Measurements from ENCODE around the gene FRMD4A.
"Not testable (repeated sequence)": the region's sequence is repeated elsewhere in the genome, so short reads cannot be mapped to it uniquely, and the experiment has no call there.

The FRMD4A gene

GRCh38 chr10:13896146-13896545, 434.6 kb downstream of the FRMD4A start:
- H3K4me2 ChIP-seq (ENCODE audit: insufficient read depth, low read length, poor library complexity, severe bottlenecking); H4K8ac ChIP-seq (ENCODE audit: low read depth, low read length); H2AFZ ChIP-seq (ENCODE audit: low read length); H3K18ac ChIP-seq (ENCODE audit: low read length); H3K14ac ChIP-seq (ENCODE audit: low read length); H3K23ac ChIP-seq (ENCODE audit: low read depth, low read length, poor library complexity); H3K4me1 ChIP-seq (ENCODE audit: control insufficient read depth in 2 of 2, insufficient read depth in 1 of 2, low read depth in 1 of 2, low read length in 2 of 2); H2BK120ac ChIP-seq (ENCODE audit: low read depth, low read length); H2BK15ac ChIP-seq (ENCODE audit: low read length); H3K9ac ChIP-seq (ENCODE audit: low read depth, low read length, poor library complexity); H3K27me3 ChIP-seq (ENCODE audit: control insufficient read depth in 3 of 3, insufficient read depth in 3 of 3, low read depth in 1 of 3, low read length in 3 of 3); H3K9me3 ChIP-seq (replicated peaks in 1 of 2; ENCODE audit: control insufficient read depth in 2 of 2, insufficient read depth in 1 of 2, low read depth in 1 of 2, low read length in 2 of 2); H2BK5ac ChIP-seq (ENCODE audit: low read length); H3K27ac ChIP-seq (replicated peaks; ENCODE audit: low read length); H3K4me3 ChIP-seq (ENCODE audit: low read length in 2 of 2); H4K91ac ChIP-seq (ENCODE audit: low read depth, low read length, poor library complexity); H3K79me1 ChIP-seq (ENCODE audit: low read depth, low read length); H3K4ac ChIP-seq (ENCODE audit: low read length); DNase-seq (ENCODE audit: low spot score); H3K36me3 ChIP-seq (replicated peaks in 1 of 2; ENCODE audit: control insufficient read depth in 2 of 2, insufficient read depth in 2 of 2, low read length in 2 of 2); H2AK5ac ChIP-seq (ENCODE audit: low read depth, low read length); H2BK12ac ChIP-seq (ENCODE audit: low read length): not testable (repeated sequence)
- no CpG with 5 or more reads among the region's 1 CpG for WGBS, 2 donors (ENCODE audit: extremely low coverage in 2 of 2, insufficient read length in 2 of 2, insufficient replicate concordance in 1 of 2)

GRCh38 chr10:13894412-13895093, 436.2 kb downstream of the FRMD4A start:
- no peak overlapping the region for H4K8ac ChIP-seq (ENCODE audit: low read depth, low read length)
- H3K4me2 ChIP-seq (ENCODE audit: insufficient read depth, low read length, poor library complexity, severe bottlenecking), result no peak overlapping the region
- DNase-seq (ENCODE audit: low spot score), result no peak
- no peak overlapping the region for H3K9ac ChIP-seq (ENCODE audit: low read depth, low read length, poor library complexity)
- H3K36me3 ChIP-seq (replicated peaks in 1 of 2; ENCODE audit: control insufficient read depth in 2 of 2, insufficient read depth in 2 of 2, low read length in 2 of 2), result no peaks in the 10 kb centered on the region
- H2BK120ac ChIP-seq (ENCODE audit: low read depth, low read length), result no peak overlapping the region
- H2AK5ac ChIP-seq (ENCODE audit: low read depth, low read length), result no peak overlapping the region
- H2AFZ ChIP-seq (ENCODE audit: low read length), result no peak overlapping the region
- no peak overlapping the region for H3K4ac ChIP-seq (ENCODE audit: low read length)
- H3K18ac ChIP-seq (ENCODE audit: low read length), result no peak overlapping the region
- H3K79me1 ChIP-seq (ENCODE audit: low read depth, low read length), result no peaks in the 10 kb centered on the region
- no peak overlapping the region for H2BK5ac ChIP-seq (ENCODE audit: low read length)
- H3K14ac ChIP-seq (ENCODE audit: low read length), result no peak overlapping the region
- no peak overlapping the region for H2BK12ac ChIP-seq (ENCODE audit: low read length)
- no peaks in the 10 kb centered on the region for H3K27me3 ChIP-seq (ENCODE audit: control insufficient read depth in 3 of 3, insufficient read depth in 3 of 3, low read depth in 1 of 3, low read length in 3 of 3)
- H3K4me1 ChIP-seq (ENCODE audit: control insufficient read depth in 2 of 2, insufficient read depth in 1 of 2, low read depth in 1 of 2, low read length in 2 of 2), result peaks cover 8 to 12% of the 10 kb centered on the region in 2 donors
- H3K23ac ChIP-seq (ENCODE audit: low read depth, low read length, poor library complexity), result no peak overlapping the region
- no peak overlapping the region for H4K91ac ChIP-seq (ENCODE audit: low read depth, low read length, poor library complexity)
- no CpG with 5 or more reads among the region's 9 CpGs for WGBS, 2 donors (ENCODE audit: extremely low coverage in 2 of 2, insufficient read length in 2 of 2, insufficient replicate concordance in 1 of 2)
- H2BK15ac ChIP-seq (ENCODE audit: low read length), result no peak overlapping the region
- no peak overlapping the region for H3K4me3 ChIP-seq (ENCODE audit: low read length in 2 of 2)
- H3K27ac ChIP-seq (replicated peaks; ENCODE audit: low read length), result no peak overlapping the region
- H3K9me3 ChIP-seq (replicated peaks in 1 of 2; ENCODE audit: control insufficient read depth in 2 of 2, insufficient read depth in 1 of 2, low read depth in 1 of 2, low read length in 2 of 2), result peaks cover 0 to under 1% of the 10 kb centered on the region in 2 donors

- H2AK5ac ChIP-seq (ENCODE audit: low read depth, low read length), result no peak overlapping the region
- H3K4me3 ChIP-seq (ENCODE audit: low read length in 2 of 2), result no peak overlapping the region
- no peak overlapping the region for H3K14ac ChIP-seq (ENCODE audit: low read length)
- no peak overlapping the region for H2BK120ac ChIP-seq (ENCODE audit: low read depth, low read length)
- H2BK5ac ChIP-seq (ENCODE audit: low read length), result no peak overlapping the region
- peaks cover 2% of the 10 kb centered on the region for H3K79me1 ChIP-seq (ENCODE audit: low read depth, low read length)
- no peak overlapping the region for H4K91ac ChIP-seq (ENCODE audit: low read depth, low read length, poor library complexity)
- H3K27me3 ChIP-seq (ENCODE audit: control insufficient read depth in 3 of 3, insufficient read depth in 3 of 3, low read depth in 1 of 3, low read length in 3 of 3), result no peaks in the 10 kb centered on the region
- peaks cover 11 to 18% of the 10 kb centered on the region in 2 donors for H3K4me1 ChIP-seq (ENCODE audit: control insufficient read depth in 2 of 2, insufficient read depth in 1 of 2, low read depth in 1 of 2, low read length in 2 of 2)
- no peak overlapping the region for H4K8ac ChIP-seq (ENCODE audit: low read depth, low read length)
- H3K9me3 ChIP-seq (replicated peaks in 1 of 2; ENCODE audit: control insufficient read depth in 2 of 2, insufficient read depth in 1 of 2, low read depth in 1 of 2, low read length in 2 of 2), result no peaks in the 10 kb centered on the region
- no peaks in the 10 kb centered on the region for H3K36me3 ChIP-seq (replicated peaks in 1 of 2; ENCODE audit: control insufficient read depth in 2 of 2, insufficient read depth in 2 of 2, low read length in 2 of 2)
- H3K4me2 ChIP-seq (ENCODE audit: insufficient read depth, low read length, poor library complexity, severe bottlenecking), result no peak overlapping the region
- H2AFZ ChIP-seq (ENCODE audit: low read length), result no peak overlapping the region
- H3K18ac ChIP-seq (ENCODE audit: low read length), result peak overlapping the region; percentile 6
- DNase-seq (ENCODE audit: low spot score), result no peak
- no CpG with 5 or more reads among the region's 4 CpGs for WGBS, 2 donors (ENCODE audit: extremely low coverage in 2 of 2, insufficient read length in 2 of 2, insufficient replicate concordance in 1 of 2)
- H3K23ac ChIP-seq (ENCODE audit: low read depth, low read length, poor library complexity), result no peak overlapping the region
- H2BK12ac ChIP-seq (ENCODE audit: low read length), result no peak overlapping the region
- H3K27ac ChIP-seq (replicated peaks; ENCODE audit: low read length), result no peak overlapping the region
- H2BK15ac ChIP-seq (ENCODE audit: low read length), result no peak overlapping the region
- no peak overlapping the region for H3K4ac ChIP-seq (ENCODE audit: low read length)
- no peak overlapping the region for H3K9ac ChIP-seq (ENCODE audit: low read depth, low read length, poor library complexity)
Measured at GRCh38 chr10:13893926-13894325, 436.8 kb downstream of the FRMD4A start.

GRCh38 chr10:13892871-13893270, 437.9 kb downstream of the FRMD4A start:
- no peak overlapping the region for H2AK5ac ChIP-seq (ENCODE audit: low read depth, low read length)
- no peak overlapping the region for H2BK12ac ChIP-seq (ENCODE audit: low read length)
- WGBS, 2 donors (ENCODE audit: extremely low coverage in 2 of 2, insufficient read length in 2 of 2, insufficient replicate concordance in 1 of 2), result no CpG with 5 or more reads among the region's 5 CpGs
- no peak overlapping the region for H3K27ac ChIP-seq (replicated peaks; ENCODE audit: low read length)
- no peak overlapping the region for H2BK120ac ChIP-seq (ENCODE audit: low read depth, low read length)
- H4K8ac ChIP-seq (ENCODE audit: low read depth, low read length), result no peak overlapping the region
- no peaks in the 10 kb centered on the region for H3K27me3 ChIP-seq (ENCODE audit: control insufficient read depth in 3 of 3, insufficient read depth in 3 of 3, low read depth in 1 of 3, low read length in 3 of 3)
- no peak overlapping the region for H2BK15ac ChIP-seq (ENCODE audit: low read length)
- no peak overlapping the region for H3K23ac ChIP-seq (ENCODE audit: low read depth, low read length, poor library complexity)
- DNase-seq (ENCODE audit: low spot score), result no peak
- no peak overlapping the region for H3K9ac ChIP-seq (ENCODE audit: low read depth, low read length, poor library complexity)
- H3K79me1 ChIP-seq (ENCODE audit: low read depth, low read length), result peaks cover 2% of the 10 kb centered on the region
- no peak overlapping the region for H3K4me3 ChIP-seq (ENCODE audit: low read length in 2 of 2)
- no peaks in the 10 kb centered on the region for H3K9me3 ChIP-seq (replicated peaks in 1 of 2; ENCODE audit: control insufficient read depth in 2 of 2, insufficient read depth in 1 of 2, low read depth in 1 of 2, low read length in 2 of 2)
- no peak overlapping the region for H3K4me2 ChIP-seq (ENCODE audit: insufficient read depth, low read length, poor library complexity, severe bottlenecking)
- H3K4me1 ChIP-seq (ENCODE audit: control insufficient read depth in 2 of 2, insufficient read depth in 1 of 2, low read depth in 1 of 2, low read length in 2 of 2), result peaks cover 11 to 28% of the 10 kb centered on the region in 2 donors
- H4K91ac ChIP-seq (ENCODE audit: low read depth, low read length, poor library complexity), result no peak overlapping the region
- H2AFZ ChIP-seq (ENCODE audit: low read length), result peak overlapping the region; percentile 92
- H2BK5ac ChIP-seq (ENCODE audit: low read length), result no peak overlapping the region
- H3K18ac ChIP-seq (ENCODE audit: low read length), result no peak overlapping the region
- no peak overlapping the region for H3K14ac ChIP-seq (ENCODE audit: low read length)
- no peak overlapping the region for H3K4ac ChIP-seq (ENCODE audit: low read length)
- H3K36me3 ChIP-seq (replicated peaks in 1 of 2; ENCODE audit: control insufficient read depth in 2 of 2, insufficient read depth in 2 of 2, low read length in 2 of 2), result peaks cover 0 to 5% of the 10 kb centered on the region in 2 donors

Measured in neuronal stem cell (in vitro differentiated cells).